HG02763 (cell line): ENCODE results near the gene NEU4.
"Not testable (repeated sequence)": the region's sequence is repeated elsewhere in the genome, so short reads cannot be mapped to it uniquely, and the experiment has no call there.

Experiments used
- ATAC-seq: cut with Tn5 transposase; IDR thresholded peaks from one replicate; pipeline ENCODE4 v1.9.1; 2021; ENCODE audit warnings: mild to moderate bottlenecking, moderate library complexity; ENCODE audit not compliant: unreplicated experiment

The NEU4 gene

DNA sequence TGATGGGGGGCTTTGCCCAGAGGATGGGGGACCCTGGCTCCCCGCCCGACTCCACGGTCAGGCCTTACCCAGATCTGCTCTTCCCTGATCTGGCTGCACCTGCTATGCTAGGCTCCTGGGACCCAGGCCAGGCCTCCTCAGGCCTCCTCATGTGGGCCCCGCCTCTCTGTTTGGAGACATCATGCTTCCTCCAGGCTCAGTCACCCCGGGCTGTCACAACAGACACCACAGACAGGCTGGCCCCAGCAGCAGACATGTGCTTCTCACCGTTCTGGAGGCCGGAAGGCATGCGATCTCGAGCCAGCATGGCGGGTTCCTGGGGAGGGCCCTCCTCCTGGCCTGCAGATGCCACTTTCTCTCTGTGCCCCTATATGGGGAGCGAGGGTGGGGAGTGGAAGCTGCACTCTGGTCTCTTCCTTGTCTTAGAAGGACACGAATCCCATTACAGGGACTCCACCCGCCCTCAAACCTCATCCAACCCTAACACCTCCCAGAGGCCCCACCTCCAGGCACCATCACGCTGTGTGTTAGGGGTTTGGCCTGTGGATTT is 10.8 kb upstream of the NEU4 start:
- ATAC-seq, result no peak

DNA sequence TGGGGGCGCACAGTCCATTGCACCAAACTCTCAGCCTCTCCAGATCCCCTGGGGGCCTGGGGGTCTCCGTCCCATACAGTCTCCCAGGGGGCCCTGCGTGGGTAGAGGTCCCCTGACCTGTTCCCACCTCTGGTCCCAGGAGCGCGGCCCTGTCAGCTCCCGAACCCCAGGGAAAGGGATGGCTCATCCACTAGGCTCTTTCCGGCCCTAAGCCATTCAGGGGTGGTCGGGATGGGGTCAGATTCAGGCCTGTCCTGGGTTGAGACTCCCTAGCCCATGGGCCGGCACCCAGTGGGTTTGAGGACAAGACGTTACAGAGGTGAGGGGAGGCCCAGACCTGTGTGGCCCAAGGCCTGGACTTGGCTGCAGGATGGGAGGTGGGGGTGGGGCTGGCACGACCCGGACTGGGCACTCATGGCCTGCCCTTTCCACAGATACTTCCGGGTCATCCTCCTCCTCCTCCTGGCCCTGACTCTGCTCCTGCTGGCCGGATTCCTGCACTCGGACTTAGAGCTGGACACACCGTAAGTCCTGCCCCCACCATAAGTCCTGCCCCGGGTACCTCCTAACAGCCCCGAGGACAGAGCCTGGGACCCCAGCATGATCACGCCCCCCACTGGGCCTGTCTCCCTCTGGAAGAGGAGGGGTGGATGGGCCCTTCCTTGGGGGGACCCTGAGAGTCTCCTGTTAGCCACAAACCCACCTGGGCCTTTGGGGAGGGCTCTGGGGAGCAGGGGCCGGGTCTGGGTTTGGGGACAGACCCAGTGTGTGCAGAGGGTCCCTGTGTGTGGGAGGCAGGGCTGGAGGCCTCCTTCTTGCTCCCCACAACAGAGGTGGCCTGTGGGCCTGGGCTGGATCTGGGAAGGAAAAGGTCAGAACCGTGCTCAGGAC is 10.1 kb upstream of the NEU4 start:
- ATAC-seq, result no peak

DNA sequence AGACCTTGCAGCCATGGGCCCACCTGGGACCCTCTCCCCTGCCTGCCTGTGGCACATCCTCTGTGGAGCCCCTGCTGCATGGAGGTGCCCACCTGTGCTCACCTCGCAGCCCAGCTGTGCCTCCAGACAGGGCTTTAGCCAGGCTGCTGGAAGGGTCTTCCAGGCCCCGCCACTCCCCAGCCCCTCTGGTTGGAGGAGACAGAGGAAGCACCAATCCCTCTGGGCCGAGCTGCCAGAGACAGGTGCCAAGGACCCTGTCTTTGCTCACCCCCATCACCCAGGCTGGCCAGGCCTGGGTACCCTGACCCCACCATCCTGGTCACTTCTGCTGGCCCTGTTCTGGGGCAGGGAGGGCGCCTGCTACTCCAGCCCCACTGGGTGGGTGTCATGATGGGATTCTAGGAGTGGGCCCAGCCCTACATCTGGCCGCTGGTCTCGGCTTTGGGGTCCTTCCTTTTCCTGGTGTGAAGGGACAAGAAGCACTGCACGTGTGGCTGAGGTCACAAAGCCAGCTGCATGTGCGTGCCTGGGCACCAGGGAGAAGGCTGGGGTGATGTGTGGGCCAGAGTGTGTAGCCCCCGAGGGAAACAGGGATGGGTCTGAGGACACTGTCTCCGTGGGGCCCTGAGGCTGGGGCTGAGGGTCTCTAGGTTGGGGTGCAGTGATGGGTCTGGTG is 9.3 kb upstream of the NEU4 start:
- no peak for ATAC-seq

DNA sequence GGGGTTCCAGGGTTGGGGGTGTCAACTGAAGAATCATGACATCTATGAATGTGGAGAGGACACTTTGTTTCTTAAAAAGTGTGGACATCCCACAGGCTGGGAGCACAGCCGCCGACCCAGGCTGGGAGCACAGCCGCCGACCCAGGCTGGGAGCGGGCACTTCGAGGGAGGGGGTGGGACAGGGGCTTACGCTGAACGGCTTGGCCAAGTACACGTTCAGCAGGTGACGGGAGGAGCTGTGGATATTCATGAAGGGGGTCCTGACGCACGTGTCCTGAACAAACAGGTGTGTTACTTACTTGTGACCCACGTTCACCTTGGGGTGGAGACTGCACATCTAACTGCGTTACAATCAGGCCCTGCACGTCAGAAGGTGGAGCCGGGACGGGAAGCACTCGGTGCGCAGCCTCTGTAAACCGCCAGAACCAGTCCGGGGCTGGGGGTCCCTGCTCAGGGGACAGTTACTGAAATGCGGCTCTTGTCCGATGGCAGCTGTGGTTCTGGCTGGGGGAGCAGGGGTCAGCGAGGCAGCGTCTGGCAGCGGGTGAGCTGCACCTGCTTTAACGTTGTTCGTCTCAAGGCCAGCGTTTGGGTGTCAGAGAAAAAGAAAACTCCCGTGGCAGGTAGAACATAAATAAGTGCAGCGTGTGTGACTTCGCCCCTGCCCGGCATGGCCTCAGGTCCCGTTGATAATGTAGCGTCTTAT is 8.6 kb upstream of the NEU4 start:
- ATAC-seq, result not testable (repeated sequence)

DNA sequence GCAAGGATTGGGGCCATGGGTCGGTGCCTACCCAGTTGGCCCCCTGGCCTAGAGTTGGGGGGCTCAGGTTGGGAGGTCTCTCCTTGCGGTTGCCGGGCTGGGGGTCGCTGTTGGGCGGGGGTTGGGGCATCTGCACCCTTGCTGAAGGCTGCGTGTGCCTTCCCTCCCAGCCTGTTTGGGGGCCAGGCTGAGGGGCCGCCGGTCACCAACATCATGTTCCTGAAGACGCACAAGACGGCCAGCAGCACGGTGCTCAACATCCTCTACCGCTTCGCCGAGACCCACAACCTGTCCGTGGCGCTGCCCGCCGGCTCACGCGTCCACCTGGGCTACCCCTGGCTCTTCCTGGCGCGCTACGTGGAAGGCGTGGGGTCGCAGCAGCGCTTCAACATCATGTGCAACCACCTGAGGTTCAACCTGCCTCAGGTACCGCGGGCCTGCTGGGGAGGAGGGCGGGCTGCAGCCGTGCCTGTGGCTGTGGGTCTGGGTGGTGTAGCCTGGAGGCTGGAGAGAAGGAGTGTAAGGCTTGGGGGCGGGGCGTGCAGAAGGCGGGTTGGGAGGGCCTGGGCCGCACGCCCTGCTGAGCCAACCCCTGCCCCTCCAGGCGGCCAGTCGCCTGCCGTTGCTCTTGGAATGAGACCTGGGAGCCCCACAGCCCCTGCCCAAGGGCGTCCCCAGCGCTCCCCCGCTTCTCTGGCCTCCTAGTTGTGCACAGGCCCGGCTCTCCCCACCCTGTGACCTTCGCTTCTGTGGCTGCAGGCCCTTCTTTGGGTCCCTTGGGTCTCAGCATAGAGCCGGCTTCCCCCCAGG is 7.2 kb upstream of the NEU4 start:
- ATAC-seq, result no peak

DNA sequence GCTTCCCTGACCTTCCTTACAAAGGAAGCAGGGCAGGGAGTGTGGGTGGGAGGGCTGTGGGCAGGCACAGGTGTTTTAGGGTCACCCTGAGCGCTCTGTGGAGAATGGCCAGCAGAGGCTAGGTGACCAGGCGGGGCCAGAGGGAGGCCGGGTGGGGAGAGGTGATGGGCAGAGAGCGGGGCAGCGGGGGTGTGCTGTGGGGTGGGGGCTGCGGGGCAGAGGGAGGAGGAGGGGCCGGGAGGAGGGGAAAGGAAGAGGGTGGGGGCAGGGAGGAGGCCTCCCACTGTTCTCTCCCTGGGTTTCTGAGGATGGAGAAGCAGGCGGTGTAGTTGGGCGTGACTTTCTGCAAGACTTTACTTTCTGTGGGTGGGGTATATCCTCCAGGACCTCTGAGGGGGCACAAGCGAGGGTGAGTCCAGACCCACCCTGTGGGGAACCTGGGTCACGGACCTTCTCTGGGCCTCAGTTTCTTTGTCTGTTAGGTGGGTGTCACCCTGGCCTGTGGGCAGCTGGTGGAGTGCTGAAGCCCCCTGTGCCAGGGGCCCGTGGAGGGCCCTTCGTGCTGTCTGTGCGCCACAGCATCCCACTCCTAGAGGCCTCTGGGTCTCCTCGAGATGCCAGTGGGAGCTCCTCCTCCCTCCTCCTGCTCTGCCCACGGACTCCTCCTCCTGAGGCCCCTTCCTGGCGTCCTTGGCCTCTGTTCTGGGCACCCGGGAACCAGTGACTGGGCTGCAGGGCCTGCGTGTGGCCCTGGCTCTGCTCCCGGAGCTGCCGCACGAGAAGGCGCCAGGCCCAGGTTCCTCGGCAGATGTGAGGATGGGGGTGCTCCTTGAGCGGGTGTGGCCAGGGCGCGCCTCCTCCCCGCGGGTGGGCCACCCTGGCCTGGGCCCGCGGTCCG is 6.3 kb upstream of the NEU4 start:
- ATAC-seq, result no peak

DNA sequence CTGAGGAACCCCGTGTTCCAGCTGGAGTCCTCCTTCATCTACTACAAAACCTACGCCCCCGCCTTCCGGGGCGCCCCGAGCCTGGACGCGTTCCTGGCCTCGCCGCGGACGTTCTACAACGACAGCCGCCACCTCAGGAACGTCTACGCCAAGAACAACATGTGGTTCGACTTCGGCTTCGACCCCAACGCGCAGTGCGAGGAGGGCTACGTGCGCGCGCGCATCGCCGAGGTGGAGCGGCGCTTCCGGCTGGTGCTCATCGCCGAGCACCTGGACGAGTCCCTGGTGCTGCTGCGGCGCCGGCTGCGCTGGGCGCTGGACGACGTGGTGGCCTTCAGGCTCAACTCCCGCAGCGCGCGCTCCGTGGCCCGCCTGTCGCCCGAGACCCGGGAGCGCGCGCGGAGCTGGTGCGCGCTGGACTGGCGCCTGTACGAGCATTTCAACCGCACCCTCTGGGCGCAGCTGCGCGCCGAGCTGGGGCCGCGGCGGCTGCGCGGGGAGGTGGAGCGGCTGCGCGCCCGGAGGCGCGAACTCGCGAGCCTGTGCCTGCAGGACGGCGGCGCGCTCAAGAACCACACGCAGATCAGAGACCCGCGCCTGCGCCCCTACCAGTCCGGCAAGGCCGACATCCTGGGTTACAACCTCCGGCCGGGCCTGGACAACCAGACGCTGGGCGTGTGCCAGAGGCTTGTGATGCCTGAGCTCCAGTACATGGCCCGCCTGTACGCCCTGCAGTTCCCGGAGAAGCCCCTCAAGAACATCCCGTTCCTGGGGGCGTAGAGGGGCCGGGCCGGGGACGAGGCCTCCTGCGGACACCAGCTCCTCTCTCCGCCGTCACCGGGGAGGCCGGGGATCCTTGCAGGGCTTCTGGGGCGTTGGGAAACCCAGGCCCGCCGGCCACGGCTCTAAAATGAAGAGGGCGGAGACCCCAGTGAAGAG is 5.3 kb upstream of the NEU4 start:
- no peak for ATAC-seq

DNA sequence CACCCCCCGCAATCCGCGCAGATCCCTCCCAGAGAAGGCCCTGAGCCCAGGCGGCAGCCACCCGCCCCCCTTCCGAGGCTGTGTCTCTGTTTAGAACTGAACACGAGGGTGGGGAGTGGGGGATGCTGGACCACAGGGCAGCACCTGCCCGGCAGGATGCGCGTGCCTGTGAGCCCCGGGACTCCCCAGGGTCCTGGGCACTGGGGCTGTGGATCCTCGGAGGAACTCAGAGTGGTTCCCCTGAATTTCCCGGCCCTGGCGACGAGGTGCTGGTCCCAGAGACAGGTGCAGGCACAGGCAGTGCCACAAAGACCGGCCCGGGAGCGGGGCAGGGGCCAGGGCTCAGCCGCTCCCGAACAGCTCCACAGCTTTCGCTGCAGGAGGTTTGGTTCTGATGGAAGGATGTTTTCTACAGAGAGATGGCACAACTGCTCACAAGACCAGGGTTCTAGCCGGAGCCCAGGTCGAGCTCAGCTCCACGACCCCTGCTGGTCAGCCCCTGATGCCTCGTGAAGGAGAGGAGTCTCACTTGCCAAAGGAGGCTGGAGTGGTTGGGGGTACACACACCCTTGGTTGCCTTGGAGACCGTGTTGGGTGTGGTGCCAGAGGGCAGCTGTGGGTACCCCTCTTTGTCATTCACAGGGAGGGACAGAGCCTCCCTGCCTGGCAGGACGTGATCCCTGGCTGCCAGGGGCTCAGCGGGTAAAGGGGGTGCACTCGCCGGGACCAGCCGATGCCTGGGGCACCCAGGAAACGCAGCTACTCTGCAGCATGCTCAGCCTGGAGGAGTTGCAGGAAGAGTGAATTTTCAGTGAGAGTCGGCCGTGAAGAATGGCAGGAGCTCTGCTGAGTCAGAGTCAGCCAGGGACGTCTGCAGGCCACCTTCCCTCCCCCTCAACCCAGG is 4.4 kb upstream of the NEU4 start:
- no peak for ATAC-seq

DNA sequence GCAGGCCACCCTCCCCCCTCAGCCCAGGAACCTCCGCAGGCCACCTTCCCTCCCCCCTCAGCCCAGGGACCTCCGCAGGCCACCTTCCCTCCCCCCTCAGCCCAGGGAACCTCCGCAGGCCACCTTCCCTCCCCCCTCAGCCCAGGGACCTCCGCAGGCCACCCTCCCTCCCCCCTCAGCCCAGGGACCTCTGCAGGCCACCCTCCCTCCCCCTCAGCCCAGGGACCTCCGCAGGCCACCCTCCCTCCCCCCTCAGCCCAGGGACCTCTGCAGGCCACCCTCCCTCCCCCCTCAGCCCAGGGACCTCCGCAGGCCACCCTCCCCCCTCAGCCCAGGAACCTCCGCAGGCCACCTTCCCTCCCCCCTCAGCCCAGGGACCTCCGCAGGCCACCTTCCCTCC is 2.8 kb upstream of the NEU4 start:
- not testable (repeated sequence) for ATAC-seq

DNA sequence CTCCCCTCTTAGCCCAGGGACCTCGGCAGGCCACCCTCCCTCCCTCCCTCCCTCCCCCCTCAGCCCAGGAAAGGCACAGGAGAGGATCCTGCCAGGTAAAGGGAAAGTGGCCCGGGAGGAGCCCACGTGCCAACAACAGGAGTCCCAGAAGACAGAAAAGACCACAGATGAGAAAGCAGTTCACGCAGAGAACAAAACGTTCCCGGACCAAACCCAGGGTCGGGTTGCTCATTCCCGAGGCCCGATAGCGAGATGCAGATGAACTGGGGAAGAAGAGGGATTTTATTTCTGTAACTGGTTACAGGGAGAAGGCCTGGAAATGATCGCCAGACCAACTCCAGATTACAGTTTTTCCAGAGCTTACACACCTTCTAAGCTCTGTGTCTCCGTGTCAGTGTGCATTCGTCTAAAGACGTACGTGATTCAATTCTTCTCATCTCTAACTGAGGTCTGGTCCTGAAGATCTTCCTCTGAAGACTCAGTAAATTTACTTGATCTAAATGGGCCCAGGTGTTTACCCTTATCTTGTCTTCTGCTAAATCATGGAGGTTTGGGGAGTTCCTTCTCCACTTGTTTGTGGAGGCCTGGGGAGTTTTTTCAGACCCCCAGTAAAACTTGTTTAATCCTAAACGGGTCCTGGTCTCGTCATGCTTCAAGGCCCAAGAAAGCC is 807 bp upstream of the NEU4 start:
- ATAC-seq, result no peak

DNA sequence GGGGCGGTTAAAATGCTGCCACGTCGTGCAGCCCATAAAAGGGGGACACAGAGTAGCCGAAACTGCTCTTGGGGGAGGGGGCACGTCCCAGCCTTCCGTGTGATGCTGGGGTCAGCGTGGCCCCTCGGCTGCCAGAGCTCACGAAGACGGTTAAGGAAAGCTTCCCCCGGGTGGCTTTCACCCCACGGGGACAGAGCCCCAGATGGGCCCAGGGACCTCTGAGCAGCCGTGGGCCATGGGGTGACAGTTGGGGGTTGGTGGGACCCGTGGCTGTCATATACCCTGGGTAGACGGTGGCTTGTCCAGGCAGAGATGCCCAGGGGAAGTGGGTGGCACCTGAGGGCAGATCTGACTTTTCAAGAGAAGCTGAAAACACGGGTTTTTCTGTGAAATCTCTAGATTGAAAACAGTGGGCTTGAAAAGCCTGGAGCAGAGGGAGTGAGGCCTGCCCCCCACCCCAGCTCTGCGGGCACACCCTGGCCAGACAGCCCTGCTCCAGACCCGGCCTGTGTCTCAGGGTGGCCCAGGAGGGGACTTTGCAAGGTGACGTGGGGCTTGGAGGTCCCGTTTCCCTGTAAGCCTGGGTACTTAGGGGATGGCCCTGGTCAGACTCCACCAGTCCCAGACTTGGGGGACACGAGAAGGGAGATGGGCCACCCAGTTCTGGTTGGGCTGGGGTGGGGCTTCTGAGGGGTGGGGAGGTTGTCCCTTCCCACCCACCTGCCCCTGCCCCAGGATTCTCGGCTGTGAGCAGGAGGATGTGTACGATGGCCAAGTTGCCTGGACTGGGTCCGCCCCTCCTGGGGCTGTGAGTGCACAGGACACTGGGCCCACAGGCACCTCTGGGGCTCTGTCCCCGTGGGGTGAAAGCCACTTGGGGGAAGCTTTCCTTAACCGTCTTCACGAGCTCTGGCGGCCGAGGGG is 652 bp downstream of the NEU4 start:
- ATAC-seq, result no peak

DNA sequence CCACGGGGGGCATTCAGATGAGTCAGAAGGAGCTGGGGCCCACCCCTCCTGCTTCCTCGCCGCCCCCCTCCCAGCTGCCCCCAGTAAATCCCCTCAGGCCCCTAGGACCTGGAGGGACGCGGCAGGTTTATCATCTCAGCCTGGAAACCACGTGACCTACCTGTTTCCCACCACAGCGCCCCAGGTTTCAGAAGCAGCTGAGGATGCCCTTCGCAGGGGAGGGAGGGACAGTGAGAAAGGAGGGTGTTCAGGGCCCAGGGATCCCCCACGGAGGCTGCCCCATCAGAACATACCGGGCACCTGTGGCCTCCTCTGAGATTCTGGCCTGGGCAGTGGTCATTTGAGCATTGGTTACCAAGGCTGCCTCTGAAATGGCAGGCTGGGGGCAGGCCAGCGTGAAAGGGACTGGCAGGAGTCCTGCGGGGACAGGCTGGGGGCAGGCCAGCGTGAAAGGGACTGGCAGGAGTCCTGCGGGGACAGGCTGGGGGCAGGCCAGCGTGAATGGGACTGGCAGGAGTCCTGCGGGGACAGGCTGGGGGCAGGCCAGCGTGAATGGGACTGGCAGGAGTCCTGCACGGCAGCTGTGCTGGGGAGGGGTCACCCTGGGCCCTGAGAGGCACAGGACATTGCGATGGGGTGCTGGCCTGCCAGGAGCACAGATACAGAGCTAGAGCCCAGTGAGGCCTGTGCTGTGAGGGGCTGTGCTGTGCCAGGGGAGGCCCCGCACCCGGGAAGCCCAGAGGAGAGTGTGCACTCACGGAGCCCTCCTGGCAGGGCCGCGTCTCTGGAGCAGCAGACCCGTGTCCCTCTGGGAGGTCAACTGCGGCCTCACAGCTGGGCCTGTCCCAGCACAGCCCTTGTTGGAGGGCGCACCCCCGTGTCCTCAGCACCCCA is 1.6 kb downstream of the NEU4 start:
- ATAC-seq, result no peak

DNA sequence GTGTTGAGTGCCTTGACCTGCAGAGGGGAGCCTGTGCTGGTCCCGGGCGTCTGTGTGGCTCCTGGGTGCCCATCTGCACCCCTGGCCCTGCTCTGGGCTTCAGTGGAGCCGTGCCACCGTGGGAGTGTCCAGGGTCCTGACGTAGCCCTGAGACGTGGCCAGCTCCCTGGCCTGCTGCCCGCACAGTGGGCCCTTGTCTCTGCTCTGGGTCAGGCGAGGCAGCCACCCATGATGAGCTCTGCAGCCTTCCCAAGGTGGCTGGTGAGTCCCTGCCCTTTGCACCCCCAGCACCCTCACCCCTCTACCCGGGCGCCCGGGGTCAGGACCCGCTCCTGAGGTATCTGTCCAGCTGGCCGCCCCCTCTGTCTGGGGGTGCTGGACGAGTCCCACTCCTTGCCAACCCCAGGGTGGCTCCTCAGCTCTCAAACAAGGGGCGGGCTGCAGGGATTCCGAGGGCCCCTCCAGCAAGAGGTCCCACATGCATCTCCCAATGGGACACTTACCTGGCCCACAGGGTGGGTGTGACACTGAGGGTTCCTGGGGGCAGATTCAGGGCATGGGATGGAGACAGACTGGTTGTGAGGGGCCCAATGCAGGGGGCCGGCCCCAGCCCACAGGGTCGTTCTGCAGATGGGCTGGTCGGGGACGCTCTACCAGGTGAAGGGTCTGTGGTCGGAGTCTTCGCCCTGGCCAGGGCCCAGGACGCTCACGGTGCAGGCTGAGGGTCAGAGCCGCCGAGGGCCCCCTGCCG is 2.4 kb downstream of the NEU4 start:
- no peak for ATAC-seq
